Keratinocyte (primary cell): ENCODE results near the gene SLC7A14.

Experiments
- CTCF ChIP-seq, 3 experiments: IDR thresholded peaks in 1 of 3; conservative IDR thresholded peaks in 1 of 3; optimal IDR thresholded peaks in 1 of 3; 2 replicates in 2 of 3; 3 replicates in 1 of 3; pipeline versions ENCODE3 to v1.5.1; 2011; ENCODE audit warnings: low read length in 3 of 3, mild to moderate bottlenecking in 3 of 3, moderate library complexity in 2 of 3, control low read depth in 1 of 3, inconsistent platforms in 1 of 3; ENCODE audit not compliant: insufficient read depth in 2 of 3; ENCODE audit errors: extremely low read depth in 1 of 3
- EZH2 ChIP-seq: IDR thresholded peaks from one replicate; pipeline ENCODE4 v1.6.1; 2012; ENCODE audit warnings: inconsistent platforms, mild to moderate bottlenecking, low read length, moderate library complexity

GRCh38 chr3:170563712-170564423 lies 22.0 kb downstream of the SLC7A14 start:
- no peak for TF ChIP-seq CTCF (optimal IDR thresholded peaks at IDR 0.05 in 1 of 3, IDR thresholded peaks at IDR 0.05 in 1 of 3, conservative IDR thresholded peaks at IDR 0.05 in 1 of 3; ENCODE audit: extremely low read depth in 1 of 3, insufficient read depth in 2 of 3, low read length in 3 of 3)
- no peak for TF ChIP-seq EZH2
